CD4-positive, alpha-beta T cell treated with Interleukin-2 at 100 ng/mL for 4 hours (primary cell): ENCODE measurements around the gene RHBG.
"Not testable (repeated sequence)": the region's sequence is repeated elsewhere in the genome, so short reads cannot be mapped to it uniquely, and the experiment has no call there.

Source experiments
- DNase-seq: peaks from one replicate; pipeline ENCODE4 v3.0.0-alpha.2; 2020; ENCODE audit warnings: low spot score

RHBG gene

GRCh38 chr1:156360534-156360933 lies 8.5 kb upstream of the RHBG start:
- no peak for DNase-seq

- DNase-seq = no peak
Observed at GRCh38 chr1:156365754-156366153, 3.3 kb upstream of the RHBG start.

- no peak for DNase-seq
Observed at GRCh38 chr1:156366378-156367166, 2.4 kb upstream of the RHBG start.

GRCh38 chr1:156367383-156368156 lies 1.4 kb upstream of the RHBG start:
- DNase-seq = no peak

GRCh38 chr1:156368157-156368658 lies 803 bp upstream of the RHBG start:
- no peak for DNase-seq

- not testable (repeated sequence) for DNase-seq
Observed at GRCh38 chr1:156369685-156370286, 775 bp downstream of the RHBG start.

- no peak for DNase-seq
Observed at GRCh38 chr1:156371553-156372264, 2.7 kb downstream of the RHBG start.

- no peak for DNase-seq
Observed at GRCh38 chr1:156372265-156372586, 3.2 kb downstream of the RHBG start.

- no peak for DNase-seq
Observed at GRCh38 chr1:156372876-156373275, 3.9 kb downstream of the RHBG start.

- DNase-seq = no peak
Observed at GRCh38 chr1:156373546-156373945, 4.5 kb downstream of the RHBG start.

GRCh38 chr1:156376146-156376545 lies 7.1 kb downstream of the RHBG start:
- no peak for DNase-seq

GRCh38 chr1:156376958-156377919 lies 8.2 kb downstream of the RHBG start:
- no peak for DNase-seq

GRCh38 chr1:156378557-156378956 lies 9.5 kb downstream of the RHBG start:
- DNase-seq = no peak

GRCh38 chr1:156379420-156380165 lies 10.6 kb downstream of the RHBG start:
- no peak for DNase-seq

GRCh38 chr1:156382561-156382960 lies 13.6 kb downstream of the RHBG start:
- DNase-seq = no peak

GRCh38 chr1:156383023-156383422 lies 14.0 kb downstream of the RHBG start:
- peak; percentile 61 for DNase-seq

GRCh38 chr1:156384007-156384406 lies 15.0 kb downstream of the RHBG start:
- no peak for DNase-seq

- no peak for DNase-seq
Observed at GRCh38 chr1:156384658-156385057, 15.6 kb downstream of the RHBG start.

GRCh38 chr1:156385534-156386031 lies 16.6 kb downstream of the RHBG start:
- DNase-seq = peak; percentile 73
